ENCODE measurements around the gene LARP4. TPM values are rescaled to one million over a fixed set of nuclear protein-coding genes. Genes with fewer than 3 reads are reported as not detected.

Gene LARP4
- total RNA-seq, 1 donor from 2014 or later: 63.8 TPM

DNA sequence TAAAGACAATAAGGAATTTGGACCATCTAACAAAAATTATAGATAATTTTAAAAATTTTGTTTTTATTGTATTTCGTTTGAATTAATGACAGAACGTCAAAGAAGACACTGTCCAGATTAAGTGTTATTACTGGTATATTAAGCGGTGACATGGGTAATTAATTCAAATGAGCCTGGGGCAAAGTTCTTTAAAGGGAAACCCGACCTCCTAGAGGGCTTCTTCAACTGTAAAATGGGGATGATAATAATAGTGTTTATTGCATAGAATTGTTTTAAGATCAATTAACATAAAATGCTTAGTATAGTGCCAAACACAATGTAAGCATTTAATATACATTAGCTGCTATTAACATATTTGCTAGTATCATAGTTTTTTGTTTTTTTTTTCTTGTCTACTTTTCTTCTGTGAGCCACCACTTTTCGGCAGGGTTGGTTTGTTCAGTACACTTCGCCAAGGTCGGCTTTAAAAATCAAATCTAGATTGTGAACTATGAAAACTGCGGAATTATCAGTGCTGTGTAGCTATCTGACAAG is 514 bp upstream of the LARP4 start:
- TF ChIP-seq EZH2 (IDR thresholded peaks at IDR 0.05; ENCODE audit: insufficient read depth, low read length): no peak
- TF ChIP-seq, protein P1, sequence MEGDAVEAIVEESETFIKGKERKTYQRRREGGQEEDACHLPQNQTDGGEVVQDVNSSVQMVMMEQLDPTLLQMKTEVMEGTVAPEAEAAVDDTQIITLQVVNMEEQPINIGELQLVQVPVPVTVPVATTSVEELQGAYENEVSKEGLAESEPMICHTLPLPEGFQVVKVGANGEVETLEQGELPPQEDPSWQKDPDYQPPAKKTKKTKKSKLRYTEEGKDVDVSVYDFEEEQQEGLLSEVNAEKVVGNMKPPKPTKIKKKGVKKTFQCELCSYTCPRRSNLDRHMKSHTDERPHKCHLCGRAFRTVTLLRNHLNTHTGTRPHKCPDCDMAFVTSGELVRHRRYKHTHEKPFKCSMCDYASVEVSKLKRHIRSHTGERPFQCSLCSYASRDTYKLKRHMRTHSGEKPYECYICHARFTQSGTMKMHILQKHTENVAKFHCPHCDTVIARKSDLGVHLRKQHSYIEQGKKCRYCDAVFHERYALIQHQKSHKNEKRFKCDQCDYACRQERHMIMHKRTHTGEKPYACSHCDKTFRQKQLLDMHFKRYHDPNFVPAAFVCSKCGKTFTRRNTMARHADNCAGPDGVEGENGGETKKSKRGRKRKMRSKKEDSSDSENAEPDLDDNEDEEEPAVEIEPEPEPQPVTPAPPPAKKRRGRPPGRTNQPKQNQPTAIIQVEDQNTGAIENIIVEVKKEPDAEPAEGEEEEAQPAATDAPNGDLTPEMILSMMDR (IDR thresholded peaks at IDR 0.05; ENCODE audit: insufficient read depth, low read depth, low read length): no peak

DNA sequence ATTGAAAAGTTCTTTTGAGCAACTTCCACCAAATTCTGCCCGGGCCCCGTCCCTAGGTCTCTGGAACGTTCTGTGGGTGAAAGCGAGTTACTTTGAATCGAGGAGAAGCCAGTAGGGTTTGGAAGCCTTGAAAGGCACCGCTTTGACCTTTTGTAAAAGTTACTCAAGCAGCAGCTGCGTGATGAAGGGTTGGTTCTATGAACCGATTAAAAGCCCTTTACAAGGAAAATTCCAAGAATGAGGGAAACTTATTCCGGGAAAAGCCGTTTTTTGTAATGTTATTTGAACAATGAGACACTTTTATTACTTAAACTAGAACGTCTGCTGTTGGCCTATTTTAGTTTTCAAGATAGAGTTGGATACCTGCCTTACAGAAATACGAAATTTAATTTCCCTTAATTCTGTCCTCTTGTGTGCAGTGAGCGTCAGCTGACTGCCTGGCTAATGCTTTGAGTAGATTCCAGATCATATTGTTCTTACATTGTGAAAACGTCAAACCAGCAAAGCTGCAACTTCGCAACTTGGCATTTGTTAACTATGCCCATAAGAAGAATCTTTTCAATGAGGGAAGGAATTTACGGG is 906 bp downstream of the LARP4 start:
- H3K9me3 Mint-ChIP-seq (ENCODE audit: unreplicated experiment): no peaks in the 10 kb centered on the region
- H3K4me1 ChIP-seq (ENCODE audit: insufficient read depth, low read length): peaks cover 8% of the 10 kb centered on the region
- peaks cover 7% of the 10 kb centered on the region for H3K4me1 Mint-ChIP-seq (ENCODE audit: low read depth, unreplicated experiment)
- H3K27ac Mint-ChIP-seq (ENCODE audit: unreplicated experiment): peak overlapping the region; percentile 93
- no peaks in the 10 kb centered on the region for H3K36me3 ChIP-seq (ENCODE audit: insufficient read depth, low read length)
- H3K79me2 ChIP-seq (ENCODE audit: insufficient read depth, low read length): peaks cover 58% of the 10 kb centered on the region
- no peaks in the 10 kb centered on the region for H3K27me3 Mint-ChIP-seq (ENCODE audit: low read depth, unreplicated experiment)
- H3K36me3 Mint-ChIP-seq (ENCODE audit: low read depth, unreplicated experiment): no peaks in the 10 kb centered on the region
- no peaks in the 10 kb centered on the region for H3K27me3 ChIP-seq (ENCODE audit: insufficient read depth, low read length)
- H3K27ac ChIP-seq (ENCODE audit: low read depth, low read length): peak overlapping the region; percentile 80
- peak overlapping the region; percentile 89 for H3K9ac ChIP-seq (ENCODE audit: low read length)
- FAIRE-seq (no peak), DNase-seq (ENCODE audit: low read depth) (peak; percentile 50)
- peak overlapping the region; percentile 78 for H2AFZ ChIP-seq (ENCODE audit: low read depth, low read length)
- peak overlapping the region; percentile 93 for H3K4me3 ChIP-seq (ENCODE audit: insufficient read depth, low read depth, low read length)
- H4K20me1 ChIP-seq (ENCODE audit: insufficient read depth, low read length): peaks cover 33% of the 10 kb centered on the region
- no peaks in the 10 kb centered on the region for H3K9me3 ChIP-seq (ENCODE audit: insufficient read depth, low read depth, low read length)
- peak overlapping the region; percentile 100 for H3K4me3 Mint-ChIP-seq (ENCODE audit: unreplicated experiment)
- TF ChIP-seq EZH2 (IDR thresholded peaks at IDR 0.05; ENCODE audit: insufficient read depth, low read length): no peak
- TF ChIP-seq, protein P1 (IDR thresholded peaks at IDR 0.05; ENCODE audit: insufficient read depth, low read depth, low read length): no peak
- peak overlapping the region; percentile 87 for H3K4me2 ChIP-seq (ENCODE audit: low read length)

More for the DNA sequence above, 514 bp upstream of the LARP4 start:
- Histone ChIP-seq H2AFZ (ENCODE audit: low read depth, low read length) (peak overlapping the region; percentile 87), H3K4me1 (ENCODE audit: insufficient read depth, low read length) (peaks cover 8% of the 10 kb centered on the region), H3K9ac (ENCODE audit: low read length) (peak overlapping the region; percentile 89), H3K27ac (ENCODE audit: low read depth, low read length) (peak overlapping the region; percentile 80), H3K79me2 (ENCODE audit: insufficient read depth, low read length) (peaks cover 44% of the 10 kb centered on the region), H3K4me2 (ENCODE audit: low read length) (peak overlapping the region; percentile 87), H3K27me3 (ENCODE audit: insufficient read depth, low read length) (no peaks in the 10 kb centered on the region), H4K20me1 (ENCODE audit: insufficient read depth, low read length) (peaks cover 23% of the 10 kb centered on the region), H3K4me3 (ENCODE audit: insufficient read depth, low read depth, low read length) (peak overlapping the region; percentile 93), H3K36me3 (ENCODE audit: insufficient read depth, low read length) (no peaks in the 10 kb centered on the region), H3K9me3 (ENCODE audit: insufficient read depth, low read depth, low read length) (no peaks in the 10 kb centered on the region)
- Mint-ChIP-seq H3K9me3 (ENCODE audit: unreplicated experiment) (no peaks in the 10 kb centered on the region), H3K36me3 (ENCODE audit: low read depth, unreplicated experiment) (no peaks in the 10 kb centered on the region), H3K4me1 (ENCODE audit: low read depth, unreplicated experiment) (peaks cover 10% of the 10 kb centered on the region), H3K4me3 (ENCODE audit: unreplicated experiment) (peak overlapping the region; percentile 100), H3K27me3 (ENCODE audit: low read depth, unreplicated experiment) (no peaks in the 10 kb centered on the region), H3K27ac (ENCODE audit: unreplicated experiment) (peak overlapping the region; percentile 83)
- DNase-seq (ENCODE audit: low read depth): no peak
- FAIRE-seq: no peak

Data from astrocyte (in vitro differentiated cells and primary cell).